KBM-7 (cell line): ENCODE data around the gene CYFIP2.

Source experiments
- DNase-seq: peaks from one replicate; pipeline ENCODE4 v3.0.0-alpha.2; 2015
- in situ Hi-C: fragments of 300-500 bp; cut with MboI; formaldehyde crosslinking; loops from 2 replicates; pipeline ENCODE4 v1.14.3; 2020; ENCODE audit warnings: low sequenced_read_pairs, low pct_unique_long_range_greater_than_20kb, mixed read lengths

CYFIP2 gene

DNA sequence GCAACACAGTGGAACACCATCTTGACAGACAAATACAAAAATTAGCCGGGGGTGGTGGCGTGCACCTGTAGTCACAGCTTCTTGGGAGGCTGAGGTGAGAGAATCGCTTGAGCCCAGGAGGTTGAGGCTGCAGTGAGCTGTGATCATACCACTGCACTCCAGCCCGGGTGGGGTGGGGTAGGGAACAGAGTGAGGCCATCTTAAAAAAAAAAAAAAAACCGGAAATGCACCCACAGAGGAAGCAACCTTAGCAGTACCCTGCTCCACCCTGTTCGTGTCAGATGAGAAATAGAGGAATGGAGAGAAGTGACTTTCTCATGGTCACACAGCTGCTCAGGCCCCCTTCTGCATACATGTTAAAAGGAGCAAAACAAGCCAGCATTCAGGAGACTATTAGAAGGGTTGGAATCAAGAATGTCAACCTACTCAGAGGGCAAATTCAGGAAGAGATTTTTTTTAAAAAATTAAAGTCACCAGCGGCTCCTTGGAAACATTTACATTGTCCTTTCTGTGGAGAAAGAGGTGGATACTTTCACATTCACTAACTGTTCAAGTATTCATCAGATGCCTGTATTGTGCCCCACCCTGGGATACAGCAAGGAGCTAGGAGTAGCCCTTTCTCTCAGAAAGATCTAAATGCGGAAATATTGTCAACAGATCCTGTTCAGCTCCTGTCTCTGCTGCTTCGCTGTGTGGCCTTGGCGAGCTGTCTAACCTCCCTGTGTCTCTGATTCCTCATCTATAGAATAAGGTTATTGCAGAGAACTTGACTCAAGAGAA is 41.0 kb downstream of the CYFIP2 start:
- no peak for DNase-seq
- in situ Hi-C loops: no loop called here

DNA sequence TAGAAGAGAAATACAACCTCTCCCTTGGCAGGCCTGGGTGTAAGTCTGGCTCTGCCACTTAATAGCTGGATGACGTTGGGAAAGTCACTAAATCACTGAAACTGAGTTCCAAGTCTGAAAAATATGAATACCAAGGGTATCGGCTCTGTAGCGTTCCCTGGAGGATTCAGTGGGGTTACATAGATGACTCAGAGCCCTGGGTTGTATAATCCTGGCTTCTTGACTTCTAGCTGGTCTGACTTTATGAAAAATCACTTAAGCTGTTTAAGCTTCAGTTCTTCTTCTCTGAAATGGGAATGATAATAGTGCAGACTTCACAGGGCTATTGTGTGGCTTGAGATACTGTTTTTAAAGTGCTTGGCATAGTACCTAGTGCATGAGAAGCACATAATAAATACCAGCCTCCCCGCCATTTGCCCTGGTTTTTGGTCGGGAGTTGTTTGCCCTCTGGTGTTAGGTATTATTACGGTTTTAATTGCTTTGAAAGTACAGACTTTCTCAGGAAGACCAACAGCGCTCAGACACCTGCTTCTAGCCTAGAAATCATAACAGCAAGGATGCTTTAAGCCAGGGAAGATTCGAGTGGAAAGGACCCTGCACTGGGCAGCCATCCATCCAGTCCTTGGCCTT is 43.0 kb downstream of the CYFIP2 start:
- in situ Hi-C loops: no loop called here
- DNase-seq: no peak

DNA sequence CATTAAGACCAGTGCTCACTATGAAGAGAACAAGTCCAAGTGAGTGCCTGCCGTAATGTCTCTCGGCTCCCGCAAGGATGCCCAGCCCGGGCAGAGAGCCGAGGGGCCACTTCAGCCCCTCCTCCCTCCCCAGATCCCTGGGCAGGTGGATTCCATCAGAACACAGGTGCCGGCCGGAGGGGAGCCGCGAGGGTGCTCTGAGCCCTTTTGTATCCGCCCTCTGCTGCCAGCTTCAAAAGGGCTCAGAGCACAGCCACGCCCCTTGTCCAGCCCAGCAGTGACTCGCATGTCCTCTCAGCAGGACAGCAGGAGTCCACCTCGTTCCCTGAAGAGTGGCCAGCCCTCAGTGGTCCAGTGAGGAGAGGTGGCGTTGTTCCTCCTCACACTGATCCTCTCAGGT is 43.9 kb downstream of the CYFIP2 start:
- no peak for DNase-seq
- in situ Hi-C loops: no loop called here

DNA sequence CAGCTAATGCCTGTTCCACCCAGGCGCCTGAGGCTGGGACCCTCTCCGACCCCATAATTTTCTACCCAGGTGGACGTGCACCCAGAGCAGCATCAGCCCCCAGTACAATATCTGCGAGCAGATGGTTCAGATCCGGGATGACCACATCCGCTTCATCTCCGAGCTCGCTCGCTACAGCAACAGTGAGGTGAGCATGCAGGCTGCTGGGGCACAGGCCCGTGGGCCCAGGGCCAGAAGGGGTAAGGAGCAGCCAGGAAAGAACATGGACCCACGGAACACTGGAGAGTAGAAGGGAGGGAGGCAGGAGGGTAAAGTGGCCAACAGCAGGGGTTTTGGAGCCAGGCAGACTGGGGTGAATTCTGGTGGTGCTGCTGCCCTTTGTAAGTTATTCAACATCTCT is 45.7 kb downstream of the CYFIP2 start:
- in situ Hi-C loops: no loop called here

DNA sequence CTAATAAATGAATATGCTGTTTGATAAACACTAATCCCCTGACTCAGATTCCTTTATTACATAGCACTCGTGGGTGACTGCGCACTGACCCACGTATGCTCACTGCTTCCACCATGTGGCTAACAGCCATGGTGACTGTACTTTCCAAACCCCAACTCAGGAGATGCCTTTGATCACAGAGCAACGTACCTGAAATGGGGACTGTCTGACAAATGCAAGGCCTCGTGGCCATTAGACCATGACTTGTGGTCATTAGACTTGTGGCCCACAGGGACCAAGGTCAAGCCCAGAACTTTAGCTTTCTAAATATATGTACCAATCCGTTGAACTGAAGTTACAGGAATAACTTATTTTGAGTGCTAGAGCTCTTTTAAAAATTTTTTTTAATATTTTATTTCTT is 46.6 kb downstream of the CYFIP2 start:
- in situ Hi-C loops: no loop called here

More for the DNA sequence above, 45.7 kb downstream of the CYFIP2 start:
- no peak for DNase-seq

DNA sequence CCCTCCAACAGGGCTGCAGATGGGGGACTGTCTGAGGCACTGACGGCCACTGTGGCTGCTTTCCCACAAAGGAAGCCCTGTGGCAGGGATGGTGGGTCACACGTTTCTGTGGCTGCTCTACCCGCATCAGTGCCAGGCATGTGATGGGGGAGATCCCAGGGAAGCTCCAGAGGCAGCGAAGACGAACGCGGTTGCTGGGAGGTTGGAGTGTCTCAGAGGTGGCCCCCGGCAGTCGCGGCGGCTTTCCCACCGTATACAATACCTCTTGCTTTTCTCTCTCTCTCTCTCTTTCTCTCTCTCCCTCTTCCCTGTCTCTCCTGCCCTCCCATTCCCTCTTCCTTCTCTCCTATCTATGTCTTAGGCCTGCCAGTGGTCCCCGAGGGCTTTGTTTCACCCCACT is 56.7 kb downstream of the CYFIP2 start:
- in situ Hi-C loops: no loop called here
- DNase-seq: no peak

More for the DNA sequence above, 46.6 kb downstream of the CYFIP2 start:
- DNase-seq: peak; percentile 59

DNA sequence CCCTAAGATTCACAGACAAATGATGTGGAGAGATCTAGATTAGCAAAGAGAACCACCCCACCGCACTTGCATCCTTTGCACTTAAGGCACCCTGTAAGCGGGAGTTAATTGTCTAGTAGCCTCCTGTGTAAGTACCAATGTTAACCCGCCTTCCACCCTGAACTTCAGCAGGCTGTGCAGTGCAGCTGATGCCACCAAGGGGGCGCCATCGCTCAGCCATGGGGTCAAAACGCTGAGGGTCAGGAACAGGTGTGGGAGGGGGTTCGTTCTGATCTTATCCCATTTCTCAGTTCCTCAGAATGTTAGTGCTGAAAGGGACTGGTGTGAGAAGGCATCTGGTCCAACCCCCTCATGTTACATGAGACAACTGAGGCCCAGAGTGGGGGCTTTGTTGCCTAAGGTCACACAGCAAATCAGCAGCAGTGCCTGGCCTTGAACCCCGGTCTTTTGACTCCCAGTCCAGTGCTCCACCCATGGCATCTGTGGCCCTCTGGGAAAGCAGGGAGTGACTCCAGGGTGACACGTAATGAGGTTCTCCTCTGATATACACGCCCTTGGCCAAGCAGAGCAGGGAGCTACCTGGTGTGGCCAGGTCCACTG is 57.3 kb downstream of the CYFIP2 start:
- in situ Hi-C loops: no loop called here
- no peak for DNase-seq

DNA sequence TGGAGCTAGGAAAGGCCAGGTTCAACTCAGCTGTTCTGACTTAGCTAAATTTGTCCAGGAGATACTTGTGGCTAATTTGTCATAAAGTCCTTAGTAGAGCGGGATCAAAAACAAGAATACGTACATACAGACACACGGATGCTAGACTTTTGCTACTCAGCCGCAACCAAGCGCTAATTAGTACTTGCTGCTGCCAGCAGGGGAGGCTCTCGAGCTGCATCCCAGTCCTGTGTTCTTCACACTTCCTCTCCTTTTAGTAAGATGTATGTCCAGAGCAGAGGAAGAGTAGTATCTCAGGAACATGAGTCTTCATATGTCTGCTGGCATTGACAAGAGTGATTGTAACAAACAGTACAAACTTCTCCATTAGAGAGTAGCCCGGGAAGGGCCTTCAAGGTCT is 58.3 kb downstream of the CYFIP2 start:
- peak; percentile 32 for DNase-seq

DNA sequence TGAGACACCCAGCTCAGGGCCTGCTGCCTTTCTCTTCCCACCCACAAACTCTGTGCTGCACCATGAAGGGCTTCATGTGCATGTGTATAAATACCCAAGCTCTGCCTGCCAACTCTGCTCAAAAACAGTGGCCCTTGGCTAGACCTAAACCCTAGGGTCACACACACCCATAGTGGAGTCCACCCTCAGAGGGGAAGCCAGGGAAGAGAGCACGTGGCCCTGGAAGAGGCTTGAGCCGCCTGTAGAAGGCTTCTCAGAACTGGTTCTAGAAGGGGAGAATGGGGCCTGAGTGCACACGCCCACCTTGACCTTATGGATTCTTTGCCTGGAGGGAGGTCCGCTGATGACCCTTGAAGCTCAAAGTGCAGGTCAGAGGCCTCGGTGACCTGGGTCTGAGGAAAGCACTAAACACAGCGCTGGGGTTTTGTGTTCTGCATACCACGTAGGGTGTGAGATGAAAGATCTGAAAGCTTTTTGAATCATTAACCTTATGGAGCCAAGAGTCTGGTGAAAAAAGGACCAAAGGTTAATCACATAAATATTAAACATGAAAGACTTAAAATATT is 60.6 kb downstream of the CYFIP2 start:
- in situ Hi-C loops: no loop called here
- no peak for DNase-seq

More for the DNA sequence above, 58.3 kb downstream of the CYFIP2 start:
- in situ Hi-C loops: no loop called here

DNA sequence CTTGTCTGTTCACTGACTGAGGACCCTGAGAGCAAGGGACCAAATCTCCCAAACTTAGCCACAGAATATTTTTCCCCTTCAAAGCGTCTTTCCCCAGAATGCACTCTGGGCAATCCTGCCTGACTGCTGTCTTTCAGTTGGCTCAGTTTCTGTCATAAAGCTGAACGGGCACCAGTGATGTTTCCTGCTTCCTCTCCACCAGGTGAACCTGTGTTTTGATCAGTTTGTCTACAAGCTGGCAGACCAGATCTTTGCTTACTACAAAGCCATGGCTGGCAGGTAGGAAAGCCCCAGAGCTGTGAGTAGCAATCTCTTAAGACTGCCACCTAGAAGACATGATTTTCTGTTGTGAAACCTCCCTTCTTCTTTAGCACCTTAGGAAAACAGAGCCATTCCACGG is 61.8 kb downstream of the CYFIP2 start:
- no peak for DNase-seq
- in situ Hi-C loops: no loop called here

DNA sequence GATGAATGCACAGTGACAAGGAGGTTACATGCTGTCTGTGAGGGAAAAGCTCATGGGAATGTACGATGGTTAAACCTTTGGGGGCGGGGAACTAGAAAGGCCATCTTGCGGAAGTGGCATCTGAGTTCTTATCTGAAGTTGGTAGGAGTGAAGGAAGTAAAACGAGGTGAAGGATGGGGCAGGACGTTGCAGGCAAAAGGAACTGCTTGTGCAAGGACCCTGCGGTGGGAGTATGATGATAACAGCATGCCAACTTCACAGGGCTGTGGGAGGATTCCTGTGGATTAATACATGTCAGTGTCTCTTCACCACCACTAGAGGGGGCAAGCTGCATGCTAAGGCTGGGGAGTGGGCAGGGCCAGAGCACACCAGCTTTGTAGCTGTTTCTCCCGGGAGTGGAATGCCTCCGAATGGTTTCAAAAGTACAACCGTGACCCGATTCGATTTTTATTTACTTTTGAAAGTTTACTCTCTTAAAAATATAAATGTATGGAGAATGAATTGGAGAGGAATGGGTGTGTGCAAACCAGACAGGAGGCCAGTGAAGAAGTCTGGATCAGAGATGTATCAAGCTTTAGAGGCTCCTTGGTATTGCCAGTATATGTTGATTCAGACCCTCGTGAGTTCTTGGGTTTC is 62.5 kb downstream of the CYFIP2 start:
- in situ Hi-C loops: no loop called here
- DNase-seq: peak; percentile 87

DNA sequence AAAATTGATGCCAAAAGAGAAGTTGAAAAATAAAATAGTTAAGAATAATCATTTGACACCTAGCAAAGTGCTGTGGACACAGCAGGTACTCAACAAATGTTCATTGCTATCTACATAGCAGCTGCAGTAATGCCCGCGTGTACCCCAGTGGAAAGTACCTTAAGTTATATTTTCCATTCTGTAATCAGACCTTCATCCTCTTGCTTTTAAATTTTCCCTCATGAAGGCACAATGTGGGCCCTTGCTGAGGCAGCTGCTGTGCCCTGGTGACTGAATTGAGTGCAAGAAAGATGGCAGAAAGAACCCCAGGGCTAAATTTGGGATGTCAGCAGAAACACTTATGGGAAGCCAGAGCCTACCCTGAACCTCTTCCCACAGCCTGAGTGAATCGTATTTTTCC is 65.9 kb downstream of the CYFIP2 start:
- DNase-seq: no peak
- in situ Hi-C loops: no loop called here

DNA sequence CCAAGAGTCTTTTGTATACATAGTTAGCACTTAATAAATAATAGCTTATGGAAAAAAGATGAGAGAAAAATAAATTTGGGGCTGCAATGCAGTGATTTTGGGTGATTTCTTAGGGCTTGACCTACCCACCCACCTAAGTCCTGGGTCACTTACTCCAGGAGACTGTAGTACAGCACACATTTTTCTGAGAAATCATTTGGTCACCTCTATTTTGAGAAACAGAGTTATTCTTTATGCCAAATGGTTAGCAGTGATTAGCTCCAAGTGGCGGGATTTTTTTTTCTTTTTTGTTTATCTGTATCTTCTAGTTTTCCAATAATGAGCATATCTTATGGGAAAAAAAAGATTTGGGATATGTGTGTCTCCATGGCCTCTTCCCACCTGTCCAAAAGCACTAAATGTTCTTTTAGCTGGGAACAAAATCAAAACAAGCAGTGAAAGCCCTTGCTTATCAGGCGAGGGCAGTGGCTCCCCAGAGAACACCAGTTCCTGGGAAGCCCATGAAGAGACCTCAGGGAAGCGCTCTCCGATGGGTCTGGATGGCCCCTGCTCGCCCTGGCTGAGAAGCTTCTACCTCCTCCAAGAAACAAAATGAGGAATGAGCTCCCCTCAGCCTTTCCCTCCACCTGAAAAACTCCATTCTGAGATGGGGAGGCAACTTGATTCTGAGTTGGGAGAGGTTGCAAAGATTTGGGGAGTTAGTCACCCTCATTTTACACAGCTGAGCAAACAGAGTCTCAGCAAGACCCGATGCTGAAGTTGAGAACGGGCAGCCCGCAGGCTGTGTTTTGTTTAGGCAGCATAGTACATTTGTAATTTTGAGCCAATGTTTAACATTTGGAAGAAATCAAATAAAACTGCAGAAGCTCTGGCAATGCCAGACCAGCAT is 69.9 kb downstream of the CYFIP2 start:
- DNase-seq: no peak
- in situ Hi-C loops: no loop called here

DNA sequence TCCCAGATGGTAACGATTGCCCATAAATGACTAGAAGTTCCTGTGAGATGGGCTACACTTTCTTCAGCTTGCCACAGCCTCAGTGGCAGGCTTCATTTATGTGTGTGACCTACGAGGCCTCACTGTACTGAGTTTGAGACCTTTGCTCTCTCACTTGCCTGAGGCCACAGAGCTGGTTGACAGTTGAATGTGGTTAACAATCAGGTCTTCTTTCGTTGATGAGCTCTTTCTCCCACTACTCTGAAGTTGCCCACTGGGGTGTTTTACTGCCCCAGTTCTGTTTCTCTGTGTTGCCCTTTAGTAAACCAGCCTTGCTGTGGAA is 70.5 kb downstream of the CYFIP2 start:
- in situ Hi-C loops: no loop called here
- DNase-seq: no peak

DNA sequence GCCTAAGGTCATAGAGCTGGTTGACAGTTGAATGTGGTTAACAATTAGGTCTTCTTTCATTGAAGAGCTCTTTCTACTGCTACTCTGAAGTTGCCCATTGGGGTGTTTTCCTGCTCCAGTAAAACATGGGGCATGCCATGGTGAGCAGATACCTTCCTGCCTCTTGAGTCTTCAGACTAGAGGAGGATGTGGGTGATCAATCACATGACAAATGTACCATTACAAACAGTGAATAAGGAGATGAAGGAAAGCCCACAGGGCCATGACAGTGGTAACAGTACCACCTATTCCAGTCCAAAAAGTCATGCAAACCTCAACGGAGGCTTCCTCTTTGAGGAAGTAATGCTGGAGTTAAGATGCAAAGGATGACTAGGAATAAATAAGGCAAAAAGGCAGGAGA is 73.5 kb downstream of the CYFIP2 start:
- in situ Hi-C loops: no loop called here
- DNase-seq: no peak

DNA sequence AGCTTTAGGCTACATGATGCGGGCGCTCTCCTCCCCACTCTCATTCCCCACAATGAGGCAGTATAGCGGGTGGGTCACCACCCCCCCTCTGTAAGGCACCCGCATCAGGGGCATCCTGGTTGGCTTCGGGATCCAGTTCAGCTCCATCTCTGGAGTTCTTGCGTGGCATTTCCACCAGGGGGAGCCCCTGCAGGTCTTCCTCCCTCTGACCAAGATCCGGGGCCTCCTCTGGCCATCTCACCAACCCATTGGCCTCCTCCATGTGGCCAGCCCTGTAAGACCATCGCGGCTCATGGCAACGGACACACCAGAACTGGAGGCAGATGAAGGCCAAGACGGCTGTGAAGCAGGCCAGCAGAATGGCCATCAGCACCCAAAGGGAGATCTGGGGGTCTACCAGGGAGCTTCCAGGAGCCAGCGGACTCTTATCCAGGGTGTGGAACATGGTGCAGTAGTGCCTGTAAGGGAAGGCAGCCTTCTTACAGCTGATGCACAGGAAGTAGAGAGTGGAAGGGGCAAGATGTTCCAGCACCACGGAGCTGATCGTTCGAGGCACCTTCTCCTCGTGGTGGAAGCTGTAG is 77.0 kb downstream of the CYFIP2 start:
- in situ Hi-C loops: no loop called here
- no peak for DNase-seq

DNA sequence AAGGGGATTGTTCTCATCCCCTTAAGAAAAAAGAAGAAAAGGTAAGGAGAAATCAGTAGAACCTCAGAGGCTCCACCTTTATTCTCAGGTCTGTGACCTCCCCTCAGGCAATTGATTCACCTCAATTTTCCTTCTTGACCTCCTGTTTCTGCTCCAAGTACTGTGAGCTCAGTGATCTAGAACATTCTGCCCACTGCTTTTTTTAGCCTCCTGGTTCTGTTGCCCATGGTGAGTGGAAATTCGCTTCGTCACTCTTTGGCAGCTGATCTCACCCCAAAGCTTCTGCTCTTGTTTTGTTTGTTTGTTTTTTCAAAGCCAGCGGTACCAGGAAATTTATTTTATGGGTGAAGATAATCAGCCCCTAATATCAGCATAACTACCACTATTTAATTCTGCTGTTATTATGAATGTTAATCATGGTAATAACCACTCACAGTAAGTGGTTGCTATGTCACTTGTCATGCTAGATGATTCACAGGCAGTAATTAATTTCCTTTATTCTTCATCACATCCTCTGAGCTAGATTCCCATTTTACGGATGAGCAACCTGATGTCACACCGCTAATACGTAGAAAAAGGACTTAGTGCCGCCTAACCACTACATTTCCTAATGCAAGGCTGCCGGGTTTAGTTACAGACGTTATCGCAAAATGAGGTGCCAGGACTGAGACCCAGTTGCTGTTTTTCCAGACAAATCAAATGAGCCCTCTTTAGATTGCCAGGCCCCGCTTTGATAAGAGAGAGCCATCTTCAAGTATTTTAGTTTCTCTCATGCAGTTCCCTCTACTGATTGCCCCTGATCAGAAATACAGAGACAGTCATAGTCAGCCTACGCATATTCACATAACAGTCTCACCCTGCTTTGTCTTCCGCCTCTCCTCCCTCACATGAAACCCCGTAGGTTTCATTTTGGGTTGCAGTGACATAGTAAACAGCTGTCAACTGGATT is 78.2 kb downstream of the CYFIP2 start:
- no peak for DNase-seq
- in situ Hi-C loops: no loop called here

DNA sequence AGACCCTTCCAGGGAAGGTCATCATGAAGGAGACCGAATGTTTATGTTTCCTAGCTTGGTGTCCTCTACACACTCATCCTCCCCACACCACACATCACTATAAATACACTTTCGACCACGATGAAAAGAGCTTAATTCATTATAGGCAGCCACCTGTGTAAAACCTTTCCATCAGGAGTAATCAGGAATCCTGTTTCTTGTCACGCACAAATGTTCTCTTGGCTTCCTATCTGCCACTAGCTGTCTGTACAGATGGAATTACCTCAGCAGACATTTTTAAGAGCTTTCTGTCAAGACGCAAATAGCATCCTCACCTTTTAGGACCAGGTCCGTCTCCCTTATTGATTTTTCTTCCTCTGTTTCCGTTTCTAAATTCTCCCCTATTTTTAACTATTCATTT is 79.1 kb downstream of the CYFIP2 start:
- in situ Hi-C loops: no loop called here
- no peak for DNase-seq
